Activated T-helper 1 cell treated with anti-CD3 and anti-CD28 coated beads, Interleukin-12 subunit alpha, Interleukin-12 subunit beta, Interleukin-2, Interleukin-4 antibody, amounts not matched to agents 30 ng/mL and 10 ng/mL and 1 ng/mL, durations not matched to agents 14 hours and 24 hours and 36 hours (primary cell): Measurements from ENCODE around the gene CDYL. TPM values are rescaled to one million over a fixed set of nuclear protein-coding genes. Genes with fewer than 3 reads are reported as not detected.

ENCODE experiments used
- DNase-seq: peaks from one replicate; pipeline ENCODE4 v3.0.0; 2021; ENCODE audit warnings: low spot score
- H3K27ac Mint-ChIP-seq: one replicate; pipeline ENCODE4 v1.8.0; 2021; ENCODE audit warnings: mild to moderate bottlenecking, mixed read lengths
- H3K27me3 Mint-ChIP-seq: one replicate; pipeline ENCODE4 v1.8.0; 2022; ENCODE audit warnings: mild to moderate bottlenecking, moderate library complexity, mixed read lengths; ENCODE audit not compliant: insufficient read depth
- H3K36me3 Mint-ChIP-seq: one replicate; pipeline ENCODE4 v1.8.0; 2021; ENCODE audit warnings: low read depth, mixed read lengths
- H3K4me1 Mint-ChIP-seq: one replicate; pipeline ENCODE4 v1.8.0; 2021; ENCODE audit warnings: low read depth, mixed read lengths
- H3K4me3 Mint-ChIP-seq: one replicate; pipeline ENCODE4 v1.8.0; 2021; ENCODE audit warnings: mild to moderate bottlenecking, moderate library complexity, mixed read lengths
- H3K9me3 Mint-ChIP-seq: one replicate; pipeline ENCODE4 v1.8.0; 2021; ENCODE audit warnings: mixed read lengths
- intact Hi-C: fragments of 100-400 bp; cut with micrococcal nuclease; formaldehyde crosslinking; loops from one replicate; pipeline ENCODE4 v1.15.1; 2024
- total RNA-seq: library from RNA; stranded (reverse); gene quantifications from 2 replicates; pipeline ENCODE4 v1.2.3, GENCODE V29; 2022

The CDYL gene
- total RNA-seq, 1 donor from 2014 or later: 26.8 TPM

- Mint-ChIP-seq H3K27ac (no peak overlapping the region), H3K9me3 (no peaks in the 10 kb centered on the region), H3K4me1 (no peaks in the 10 kb centered on the region), H3K4me3 (no peak overlapping the region), H3K27me3 (no peaks in the 10 kb centered on the region), H3K36me3 (peaks cover 6% of the 10 kb centered on the region)
- intact Hi-C loops: no loop called here
- DNase-seq: no peak
Measured at GRCh38 chr6:4950076-4950475, 173.9 kb downstream of the CDYL start.

GRCh38 chr6:4950836-4951533 lies 174.8 kb downstream of the CDYL start:
- Mint-ChIP-seq H3K36me3 (peaks cover 4% of the 10 kb centered on the region), H3K27me3 (no peaks in the 10 kb centered on the region), H3K4me3 (no peak overlapping the region), H3K27ac (no peak overlapping the region), H3K4me1 (no peaks in the 10 kb centered on the region), H3K9me3 (no peaks in the 10 kb centered on the region)
- no peak for DNase-seq
- intact Hi-C loops: no loop called here

- H3K4me1 Mint-ChIP-seq: no peaks in the 10 kb centered on the region
- H3K9me3 Mint-ChIP-seq: no peaks in the 10 kb centered on the region
- DNase-seq: no peak
- H3K4me3 Mint-ChIP-seq: no peak overlapping the region
- H3K27me3 Mint-ChIP-seq: no peaks in the 10 kb centered on the region
- no peak overlapping the region for H3K27ac Mint-ChIP-seq
- intact Hi-C loops: no loop called here
- H3K36me3 Mint-ChIP-seq: peaks cover 4% of the 10 kb centered on the region
Measured at GRCh38 chr6:4953440-4953839, 177.2 kb downstream of the CDYL start.

- H3K27me3 Mint-ChIP-seq: peaks cover 2% of the 10 kb centered on the region
Measured at GRCh38 chr6:4956625-4957024, 180.4 kb downstream of the CDYL start.

GRCh38 chr6:4957521-4958231 lies 181.5 kb downstream of the CDYL start:
- Mint-ChIP-seq H3K27ac (no peak overlapping the region), H3K36me3 (peaks cover 2% of the 10 kb centered on the region), H3K4me1 (no peaks in the 10 kb centered on the region), H3K27me3 (peaks cover 2% of the 10 kb centered on the region), H3K9me3 (no peaks in the 10 kb centered on the region), H3K4me3 (no peak overlapping the region)
- intact Hi-C loops: no loop called here
- DNase-seq: no peak

More at GRCh38 chr6:4956625-4957024, 180.4 kb downstream of the CDYL start:
- H3K27ac Mint-ChIP-seq: no peak overlapping the region
- no peak overlapping the region for H3K4me3 Mint-ChIP-seq
- intact Hi-C loops: no loop called here
- DNase-seq: no peak
- no peaks in the 10 kb centered on the region for H3K9me3 Mint-ChIP-seq
- peaks cover 4% of the 10 kb centered on the region for H3K36me3 Mint-ChIP-seq
- H3K4me1 Mint-ChIP-seq: no peaks in the 10 kb centered on the region

GRCh38 chr6:4958624-4959023 lies 182.4 kb downstream of the CDYL start:
- Mint-ChIP-seq H3K4me3 (no peak overlapping the region), H3K36me3 (peaks cover 2% of the 10 kb centered on the region), H3K9me3 (no peaks in the 10 kb centered on the region), H3K4me1 (no peaks in the 10 kb centered on the region), H3K27me3 (peaks cover 2% of the 10 kb centered on the region), H3K27ac (no peak overlapping the region)
- intact Hi-C loops: no loop called here
- no peak for DNase-seq

- H3K27ac Mint-ChIP-seq: no peak overlapping the region
- no peak for DNase-seq
- no peak overlapping the region for H3K4me3 Mint-ChIP-seq
- no peaks in the 10 kb centered on the region for H3K9me3 Mint-ChIP-seq
- H3K27me3 Mint-ChIP-seq: peaks cover 2% of the 10 kb centered on the region
- H3K36me3 Mint-ChIP-seq: no peaks in the 10 kb centered on the region
- intact Hi-C loops: no loop called here
- no peaks in the 10 kb centered on the region for H3K4me1 Mint-ChIP-seq
Measured at GRCh38 chr6:4961322-4962168, 185.3 kb downstream of the CDYL start.

GRCh38 chr6:4962905-4963304 lies 186.7 kb downstream of the CDYL start:
- peaks cover 2% of the 10 kb centered on the region for H3K27me3 Mint-ChIP-seq
- no peak for DNase-seq
- no peaks in the 10 kb centered on the region for H3K9me3 Mint-ChIP-seq
- H3K36me3 Mint-ChIP-seq: no peaks in the 10 kb centered on the region
- H3K4me3 Mint-ChIP-seq: no peak overlapping the region
- H3K27ac Mint-ChIP-seq: no peak overlapping the region
- intact Hi-C loops: no loop called here
- no peaks in the 10 kb centered on the region for H3K4me1 Mint-ChIP-seq

- no peak for DNase-seq
- no peak overlapping the region for H3K27ac Mint-ChIP-seq
- intact Hi-C loops: no loop called here
- H3K4me1 Mint-ChIP-seq: no peaks in the 10 kb centered on the region
- no peaks in the 10 kb centered on the region for H3K9me3 Mint-ChIP-seq
- H3K4me3 Mint-ChIP-seq: no peak overlapping the region
- peaks cover 2% of the 10 kb centered on the region for H3K27me3 Mint-ChIP-seq
- H3K36me3 Mint-ChIP-seq: no peaks in the 10 kb centered on the region
Measured at GRCh38 chr6:4964675-4965561, 188.7 kb downstream of the CDYL start.

GRCh38 chr6:4965562-4966389 lies 189.6 kb downstream of the CDYL start:
- no peaks in the 10 kb centered on the region for H3K4me1 Mint-ChIP-seq
- peaks cover 1% of the 10 kb centered on the region for H3K27me3 Mint-ChIP-seq
- no peaks in the 10 kb centered on the region for H3K36me3 Mint-ChIP-seq
- DNase-seq: no peak
- H3K27ac Mint-ChIP-seq: no peak overlapping the region
- H3K4me3 Mint-ChIP-seq: no peak overlapping the region
- intact Hi-C loops: no loop called here
- no peaks in the 10 kb centered on the region for H3K9me3 Mint-ChIP-seq

GRCh38 chr6:4967301-4968030 lies 191.3 kb downstream of the CDYL start:
- H3K9me3 Mint-ChIP-seq: no peaks in the 10 kb centered on the region
- no peak for DNase-seq
- H3K27me3 Mint-ChIP-seq: peaks cover 2% of the 10 kb centered on the region
- H3K4me3 Mint-ChIP-seq: no peak overlapping the region
- H3K36me3 Mint-ChIP-seq: no peaks in the 10 kb centered on the region
- intact Hi-C loops: no loop called here
- H3K27ac Mint-ChIP-seq: no peak overlapping the region
- no peaks in the 10 kb centered on the region for H3K4me1 Mint-ChIP-seq
